GM12801 (cell line): ENCODE measurements around the gene OSTC.

Source experiments
- CTCF ChIP-seq: IDR thresholded peaks from one replicate; pipeline ENCODE4 v1.5.1; 2011; ENCODE audit warnings: control low read depth; ENCODE audit not compliant: insufficient read length; ENCODE audit errors: extremely low read depth

OSTC gene

GRCh38 chr4:108651014-108651791, 804 bp downstream of the OSTC start:
- no peak for TF ChIP-seq CTCF

DNA sequence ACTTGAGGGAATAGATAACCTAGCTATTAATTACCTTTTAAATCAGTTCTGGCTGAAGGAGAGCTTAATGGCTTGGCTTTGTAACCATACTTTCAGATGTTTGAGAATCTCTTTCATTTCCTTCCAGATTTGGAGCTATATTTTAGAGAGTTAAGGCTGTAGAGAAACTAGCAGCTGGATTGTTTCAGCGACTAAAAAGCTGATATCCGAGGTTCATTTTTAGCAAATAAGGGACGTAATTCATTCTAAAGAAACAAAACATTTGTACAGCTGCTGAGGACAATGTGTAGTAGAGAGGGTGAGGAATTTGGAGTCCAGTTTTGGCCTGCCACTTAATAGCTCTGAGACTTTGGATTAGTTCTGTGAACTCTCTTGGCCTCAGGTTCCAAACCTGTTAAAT, 12.2 kb downstream of the OSTC start:
- no peak for TF ChIP-seq CTCF

GRCh38 chr4:108674356-108674977, 24.1 kb downstream of the OSTC start:
- TF ChIP-seq CTCF: no peak

- no peak for TF ChIP-seq CTCF
These were observed 31.0 kb downstream of the OSTC start for GRCh38 chr4:108681321-108681809.

GRCh38 chr4:108683479-108683878, 33.1 kb downstream of the OSTC start:
- TF ChIP-seq CTCF: no peak

GRCh38 chr4:108685036-108685686, 34.8 kb downstream of the OSTC start:
- TF ChIP-seq CTCF: no peak

- TF ChIP-seq CTCF: no peak
These were observed 40.3 kb downstream of the OSTC start for GRCh38 chr4:108690738-108691137.
